Measurements from ENCODE around the gene DVL1. TPM values are rescaled to one million over a fixed set of nuclear protein-coding genes. Genes with fewer than 3 reads are reported as not detected.

DVL1 gene
- total RNA-seq, 5 donors from 2014 or later (not counting 1 experiment from before 2014, with no cell fraction given): 43.6 to 70.4 (median 64.9) TPM

- Mint-ChIP-seq H3K36me3 (peaks cover 10% of the 10 kb centered on the region), H3K27me3 (no peaks in the 10 kb centered on the region), H3K4me1 (no peaks in the 10 kb centered on the region), H3K27ac (no peak overlapping the region), H3K4me3 (no peak overlapping the region), H3K9me3 (no peaks in the 10 kb centered on the region)
- Histone ChIP-seq H3K4me3 (ENCODE audit: control insufficient read depth in 1 of 2, extremely low read depth in 1 of 2, low read length in 1 of 2) (no peak overlapping the region), H3K9me3 (no peaks in the 10 kb centered on the region), H3K36me3 (ENCODE audit: control insufficient read depth in 2 of 2, extremely low read depth in 1 of 2, insufficient read depth in 1 of 2, low read length in 1 of 2) (peaks cover 8 to 10% of the 10 kb centered on the region in 2 donors), H3K4me1 (ENCODE audit: control insufficient read depth in 1 of 2, extremely low read depth in 1 of 2, insufficient read depth in 2 of 2, low read length in 2 of 2) (peaks cover 0 to 1% of the 10 kb centered on the region in 2 experiments), H3K27me3 (replicated peaks in 1 of 2; ENCODE audit: control insufficient read depth in 2 of 2, extremely low read depth in 1 of 2, insufficient read depth in 2 of 2, low read length in 1 of 2) (no peaks in the 10 kb centered on the region), H3K27ac (ENCODE audit: low read length) (no peak overlapping the region)
- 97% methylated on average over 36 of the region's 36 CpGs for WGBS (ENCODE audit: insufficient coverage)
- ATAC-seq (replicated peaks in 1 of 4): no peak
- no peak for DNase-seq
- ChIA-PET POLR2A (no interaction called here), CTCF (no interaction called here)
These were observed 10.9 kb downstream of the DVL1 start for GRCh38 chr1:1338278-1338677.

- peak in 5 of 35 experiments; percentile 20 to 36 (median 28) for DNase-seq
- 97% methylated on average over 6 of the region's 18 CpGs for WGBS (ENCODE audit: insufficient coverage)
- Mint-ChIP-seq H3K36me3 (peaks cover 10% of the 10 kb centered on the region), H3K9me3 (no peaks in the 10 kb centered on the region), H3K27me3 (no peaks in the 10 kb centered on the region), H3K27ac (no peak overlapping the region), H3K4me3 (no peak overlapping the region), H3K4me1 (no peaks in the 10 kb centered on the region)
- Histone ChIP-seq H3K4me3 (ENCODE audit: control insufficient read depth in 1 of 2, extremely low read depth in 1 of 2, low read length in 1 of 2) (no peak overlapping the region), H3K36me3 (ENCODE audit: control insufficient read depth in 2 of 2, extremely low read depth in 1 of 2, insufficient read depth in 1 of 2, low read length in 1 of 2) (peaks cover 8 to 10% of the 10 kb centered on the region in 2 donors), H3K27me3 (replicated peaks in 1 of 2; ENCODE audit: control insufficient read depth in 2 of 2, extremely low read depth in 1 of 2, insufficient read depth in 2 of 2, low read length in 1 of 2) (no peaks in the 10 kb centered on the region), H3K9me3 (no peaks in the 10 kb centered on the region), H3K27ac (ENCODE audit: low read length) (no peak overlapping the region), H3K4me1 (ENCODE audit: control insufficient read depth in 1 of 2, extremely low read depth in 1 of 2, insufficient read depth in 2 of 2, low read length in 2 of 2) (no peaks in the 10 kb centered on the region)
- peak in 2 of 4 experiments; percentile 38 to 65 for ATAC-seq (replicated peaks in 1 of 4)
- ChIA-PET POLR2A (no interaction called here), CTCF (no interaction called here)
These were observed 11.4 kb downstream of the DVL1 start for GRCh38 chr1:1337793-1338147.

GRCh38 chr1:1336931-1337792 is 12.1 kb downstream of the DVL1 start:
- H3K36me3 Mint-ChIP-seq: peaks cover 10% of the 10 kb centered on the region
- H3K4me3 ChIP-seq (ENCODE audit: control insufficient read depth in 1 of 2, extremely low read depth in 1 of 2, low read length in 1 of 2): no peak overlapping the region
- H3K27me3 ChIP-seq (replicated peaks in 1 of 2; ENCODE audit: control insufficient read depth in 2 of 2, extremely low read depth in 1 of 2, insufficient read depth in 2 of 2, low read length in 1 of 2): no peaks in the 10 kb centered on the region
- 95% methylated on average over 30 of the region's 32 CpGs for WGBS (ENCODE audit: insufficient coverage)
- ATAC-seq (replicated peaks in 1 of 4) (no peak), DNase-seq (no peak)
- POLR2A ChIA-PET: no interaction called here
- no peaks in the 10 kb centered on the region for H3K9me3 ChIP-seq
- H3K4me3 Mint-ChIP-seq: no peak overlapping the region
- no peaks in the 10 kb centered on the region for H3K4me1 Mint-ChIP-seq
- CTCF ChIA-PET: no interaction called here
- H3K27ac ChIP-seq (ENCODE audit: low read length): no peak overlapping the region
- no peaks in the 10 kb centered on the region for H3K27me3 Mint-ChIP-seq
- no peak overlapping the region for H3K27ac Mint-ChIP-seq
- no peaks in the 10 kb centered on the region for H3K4me1 ChIP-seq (ENCODE audit: control insufficient read depth in 1 of 2, extremely low read depth in 1 of 2, insufficient read depth in 2 of 2, low read length in 2 of 2)
- H3K9me3 Mint-ChIP-seq: no peaks in the 10 kb centered on the region
- H3K36me3 ChIP-seq (ENCODE audit: control insufficient read depth in 2 of 2, extremely low read depth in 1 of 2, insufficient read depth in 1 of 2, low read length in 1 of 2): peaks cover 8 to 10% of the 10 kb centered on the region in 2 donors

- H3K4me1 ChIP-seq (ENCODE audit: control insufficient read depth in 1 of 2, extremely low read depth in 1 of 2, insufficient read depth in 2 of 2, low read length in 2 of 2): no peaks in the 10 kb centered on the region
- Mint-ChIP-seq H3K4me3 (no peak overlapping the region), H3K36me3 (peaks cover 10% of the 10 kb centered on the region), H3K27ac (no peak overlapping the region), H3K9me3 (no peaks in the 10 kb centered on the region), H3K27me3 (no peaks in the 10 kb centered on the region), H3K4me1 (no peaks in the 10 kb centered on the region)
- no peaks in the 10 kb centered on the region for H3K27me3 ChIP-seq (replicated peaks in 1 of 2; ENCODE audit: control insufficient read depth in 2 of 2, extremely low read depth in 1 of 2, insufficient read depth in 2 of 2, low read length in 1 of 2)
- ChIA-PET CTCF (no interaction called here), POLR2A (no interaction called here)
- no peak for ATAC-seq (replicated peaks in 1 of 4)
- H3K9me3 ChIP-seq: no peaks in the 10 kb centered on the region
- peaks cover 4 to 10% of the 10 kb centered on the region in 2 donors for H3K36me3 ChIP-seq (ENCODE audit: control insufficient read depth in 2 of 2, extremely low read depth in 1 of 2, insufficient read depth in 1 of 2, low read length in 1 of 2)
- H3K4me3 ChIP-seq (ENCODE audit: control insufficient read depth in 1 of 2, extremely low read depth in 1 of 2, low read length in 1 of 2): no peak overlapping the region
- no peak overlapping the region for H3K27ac ChIP-seq (ENCODE audit: low read length)
- WGBS (ENCODE audit: insufficient coverage): 92% methylated on average over 26 of the region's 26 CpGs
- no peak for DNase-seq
These were observed 12.8 kb downstream of the DVL1 start for GRCh38 chr1:1336446-1336845.

- ATAC-seq (replicated peaks in 1 of 4) (no peak), DNase-seq (no peak)
- no peak overlapping the region for H3K4me3 Mint-ChIP-seq
- no peak overlapping the region for H3K27ac ChIP-seq (ENCODE audit: low read length)
- no peaks in the 10 kb centered on the region for H3K27me3 Mint-ChIP-seq
- POLR2A ChIA-PET: no interaction called here
- H3K9me3 ChIP-seq: no peaks in the 10 kb centered on the region
- CTCF ChIA-PET: no interaction called here
- H3K4me1 Mint-ChIP-seq: no peaks in the 10 kb centered on the region
- H3K27ac Mint-ChIP-seq: no peak overlapping the region
- no peak overlapping the region for H3K4me3 ChIP-seq (ENCODE audit: control insufficient read depth in 1 of 2, extremely low read depth in 1 of 2, low read length in 1 of 2)
- WGBS (ENCODE audit: insufficient coverage): 92% methylated on average over 13 of the region's 21 CpGs
- no peaks in the 10 kb centered on the region for H3K4me1 ChIP-seq (ENCODE audit: control insufficient read depth in 1 of 2, extremely low read depth in 1 of 2, insufficient read depth in 2 of 2, low read length in 2 of 2)
- H3K36me3 ChIP-seq (ENCODE audit: control insufficient read depth in 2 of 2, extremely low read depth in 1 of 2, insufficient read depth in 1 of 2, low read length in 1 of 2): peaks cover 2 to 10% of the 10 kb centered on the region in 2 donors
- no peaks in the 10 kb centered on the region for H3K27me3 ChIP-seq (replicated peaks in 1 of 2; ENCODE audit: control insufficient read depth in 2 of 2, extremely low read depth in 1 of 2, insufficient read depth in 2 of 2, low read length in 1 of 2)
- H3K9me3 Mint-ChIP-seq: no peaks in the 10 kb centered on the region
- H3K36me3 Mint-ChIP-seq: peaks cover 4% of the 10 kb centered on the region
These were observed 13.4 kb downstream of the DVL1 start for GRCh38 chr1:1335792-1336248.

GRCh38 chr1:1335283-1335682 is 13.9 kb downstream of the DVL1 start:
- ChIA-PET POLR2A (no interaction called here), CTCF (interaction anchor here in 1 of 2 donors (0.5 kb wide), 1 partner anchor 164 kb away, joined by 3 read pairs; no protein-coding TSS in a partner anchor)
- no peak overlapping the region for H3K27ac ChIP-seq (ENCODE audit: low read length)
- H3K4me1 Mint-ChIP-seq: no peaks in the 10 kb centered on the region
- H3K27me3 Mint-ChIP-seq: no peaks in the 10 kb centered on the region
- H3K27me3 ChIP-seq (replicated peaks in 1 of 2; ENCODE audit: control insufficient read depth in 2 of 2, extremely low read depth in 1 of 2, insufficient read depth in 2 of 2, low read length in 1 of 2): no peaks in the 10 kb centered on the region
- no peak overlapping the region for H3K4me3 ChIP-seq (ENCODE audit: control insufficient read depth in 1 of 2, extremely low read depth in 1 of 2, low read length in 1 of 2)
- H3K4me1 ChIP-seq (ENCODE audit: control insufficient read depth in 1 of 2, extremely low read depth in 1 of 2, insufficient read depth in 2 of 2, low read length in 2 of 2): no peaks in the 10 kb centered on the region
- peaks cover 0 to 10% of the 10 kb centered on the region in 2 donors for H3K36me3 ChIP-seq (ENCODE audit: control insufficient read depth in 2 of 2, extremely low read depth in 1 of 2, insufficient read depth in 1 of 2, low read length in 1 of 2)
- peaks cover 3% of the 10 kb centered on the region for H3K36me3 Mint-ChIP-seq
- WGBS (ENCODE audit: insufficient coverage): 90% methylated on average over 9 of the region's 16 CpGs
- no peak for DNase-seq
- no peaks in the 10 kb centered on the region for H3K9me3 Mint-ChIP-seq
- no peaks in the 10 kb centered on the region for H3K9me3 ChIP-seq
- ATAC-seq (replicated peaks in 1 of 4): no peak
- no peak overlapping the region for H3K27ac Mint-ChIP-seq
- no peak overlapping the region for H3K4me3 Mint-ChIP-seq

Data from T-cell (primary cell).